ENCODE results near the gene SLC2A3. TPM values are rescaled to one million over a fixed set of nuclear protein-coding genes. Genes with fewer than 3 reads are reported as not detected.

The SLC2A3 gene
- total and polyA plus RNA-seq, 2 of the 13 experiments (the other 11 are each of a cell fraction or from before 2014, with no cell fraction given) = 39.3 to 580 TPM

- TF ChIP-seq HMGXB4 (CRISPR knock-in tag; IDR thresholded peaks at IDR 0.05; ENCODE audit: borderline replicate concordance in 1 of 2, low read depth in 1 of 2) (peak; percentile 36 to 58; a peak in 2 of 4 replicates), GTF2F1 (IDR thresholded peaks at IDR 0.05; ENCODE audit: low read length) (no peak), JUND (CRISPR knock-in tag; IDR thresholded peaks at IDR 0.05) (peak; percentile 73), ERF (CRISPR knock-in tag; IDR thresholded peaks at IDR 0.05) (0 out of 2 replicates have a peak, but pooled peaks have one; percentile 36), ZNF124 (CRISPR knock-in tag; IDR thresholded peaks at IDR 0.05) (0 out of 2 replicates have a peak, but pooled peaks have one; percentile 61), ZNF775 (CRISPR knock-in tag; IDR thresholded peaks at IDR 0.05; ENCODE audit: borderline replicate concordance) (no peak), ARNTL (CRISPR knock-in tag; IDR thresholded peaks at IDR 0.05) (peak; percentile 42; the same call in 1 of the 2 replicates), ZZZ3 (CRISPR knock-in tag; IDR thresholded peaks at IDR 0.05; ENCODE audit: borderline replicate concordance) (no peak), ZNF331 (CRISPR knock-in tag; IDR thresholded peaks at IDR 0.05) (peak; percentile 65; the same call in 1 of the 2 replicates), NFATC3 (CRISPR knock-in tag; IDR thresholded peaks at IDR 0.05) (no peak), NFRKB (IDR thresholded peaks at IDR 0.05) (no peak), ZNF329 (CRISPR knock-in tag; IDR thresholded peaks at IDR 0.05; ENCODE audit: low read depth) (no peak), IRF9 (CRISPR knock-in tag; IDR thresholded peaks at IDR 0.05; ENCODE audit: borderline replicate concordance) (no peak), ETV5 (CRISPR knock-in tag; IDR thresholded peaks at IDR 0.05; ENCODE audit: borderline replicate concordance) (peak; percentile 66; the same call in 1 of the 2 replicates), ZNF121 (CRISPR knock-in tag; IDR thresholded peaks at IDR 0.05) (peak; percentile 73), SNAI1 (CRISPR knock-in tag; IDR thresholded peaks at IDR 0.05; ENCODE audit: borderline replicate concordance) (no peak), HOXD1 (CRISPR knock-in tag; IDR thresholded peaks at IDR 0.05) (no peak), ZNF639 (CRISPR knock-in tag; conservative IDR thresholded peaks at IDR 0.05) (peak; percentile 72; the same call in 1 of the 2 replicates), TRIM22 (IDR thresholded peaks at IDR 0.05) (no peak), ZNF160 (CRISPR knock-in tag; IDR thresholded peaks at IDR 0.05) (no peak), MLX (CRISPR knock-in tag; IDR thresholded peaks at IDR 0.05) (0 out of 2 replicates have a peak, but pooled peaks have one; percentile 41), ATF7 (IDR thresholded peaks at IDR 0.05) (peak; percentile 86), ATF7 (CRISPR knock-in tag; IDR thresholded peaks at IDR 0.05) (peak; percentile 84), ZNF18 (CRISPR knock-in tag; IDR thresholded peaks at IDR 0.05; ENCODE audit: insufficient replicate concordance) (peak; percentile 97)
Measured at GRCh38 chr12:7907009-7907408, 29.0 kb downstream of the SLC2A3 start (continued).
